HCT116 (cell line): Measurements from ENCODE around the gene CHSY1. TPM values are rescaled to one million over a fixed set of nuclear protein-coding genes. Genes with fewer than 3 reads are reported as not detected.

ENCODE experiments used
- ATAC-seq: fragments of 200-7000 bp; cut with Tn5 transposase; 2 replicates; pipeline ENCODE4 v1.9.1; 2020; ENCODE audit warnings: mild to moderate bottlenecking, moderate library complexity
- BruUV-seq: library from RNA; stranded (reverse); fragments of 400-500 nt; replicated peaks from 2 replicates; lab custom pipeline; 2021; lab: Mats Ljungman, UMichigan
- CTCF ChIA-PET: fragments of 300-600 bp; sonication (Branson Sonifier 250); formaldehyde crosslinking; loops from one replicate; lab custom pipeline; 2021; ENCODE audit warnings: antibody characterized with exemption; lab: Charles Lee
- POLR2A ChIA-PET: fragments of 300-600, 350-600 bp; sonication (Branson Sonifier 250); formaldehyde crosslinking; loops from one replicate; lab custom pipeline; 2021; ENCODE audit warnings: antibody characterized with exemption; lab: Charles Lee
- RAD21 ChIA-PET, 2 experiments: fragments of 300-600 bp; sonication (Branson Sonifier 250); formaldehyde crosslinking; loops; one replicate each; lab custom pipeline; 2023; ENCODE audit warnings: low total read pairs in 2 of 2; ENCODE audit not compliant: uncharacterized antibody in 2 of 2, unreplicated experiment in 2 of 2, low non-redundant PET in 1 of 2; lab: Charles Lee
- DNase-seq: peaks from one replicate; pipeline ENCODE4 v3.0.0-alpha.2; 2010; ENCODE audit warnings: low read depth, low spot score
- H2AFZ ChIP-seq: fragments of 200-600 bp; shearing (Covaris generic), sonication (generic); 2 replicates; pipeline ENCODE4 v1.6.1; 2017; ENCODE audit warnings: low read depth, mixed run types, mixed read lengths, antibody characterized with exemption, low read length; ENCODE audit not compliant: poor library complexity, severe bottlenecking
- H3K27ac ChIP-seq: 2 replicates; pipeline ENCODE4 v1.5.1; 2012; ENCODE audit warnings: low read depth, low read length
- H3K27me3 ChIP-seq: fragments of 200-600 bp; sonication (generic); 2 replicates; pipeline ENCODE4 v1.6.1; 2016; ENCODE audit warnings: mixed run types, low read length, mixed read lengths; ENCODE audit not compliant: insufficient read depth
- H3K36me3 ChIP-seq, 2 experiments: fragments of 200-500 bp in 1 of 2; fragments of 200-600 bp in 1 of 2; sonication (Bioruptor generic) in 1 of 2; sonication (generic) in 1 of 2; 2 replicates each; pipeline versions ENCODE4 v1.5.1 to v1.6.1; 2014 to 2016; ENCODE audit warnings: low read length in 2 of 2, inconsistent platforms in 1 of 2, mixed read lengths in 1 of 2, mixed run types in 1 of 2; ENCODE audit not compliant: insufficient read depth in 2 of 2, control insufficient read depth in 1 of 2
- H3K4me1 ChIP-seq, 2 experiments: fragments of 200-600 bp in 1 of 2; sonication (generic) in 1 of 2; 2 replicates each; pipeline versions ENCODE4 v1.5.1 to v1.6.1; 2012 to 2017; ENCODE audit warnings: low read length in 2 of 2, inconsistent platforms in 1 of 2, mild to moderate bottlenecking in 1 of 2, mixed read lengths in 1 of 2, mixed run types in 1 of 2, moderate library complexity in 1 of 2; ENCODE audit not compliant: insufficient read depth in 2 of 2, control insufficient read depth in 1 of 2
- H3K4me2 ChIP-seq: fragments of 200-600 bp; sonication (generic); 2 replicates; pipeline ENCODE4 v1.6.1; 2017; ENCODE audit warnings: mixed run types, low read length, mixed read lengths
- H3K4me3 ChIP-seq, 2 experiments: fragments of 200-600 bp in 1 of 2; sonication (generic) in 1 of 2; replicated peaks in 1 of 2; 2 replicates each; pipeline ENCODE4 v1.5.1; 2011 to 2016; ENCODE audit warnings: low read length in 2 of 2, control low read depth in 1 of 2, low read depth in 1 of 2, mild to moderate bottlenecking in 1 of 2, mixed read lengths in 1 of 2, mixed run types in 1 of 2
- H3K79me2 ChIP-seq: fragments of 200-600 bp; sonication (generic); 2 replicates; pipeline ENCODE4 v1.6.1; 2017; ENCODE audit warnings: mild to moderate bottlenecking, mixed run types, low read length, moderate library complexity, mixed read lengths; ENCODE audit not compliant: insufficient read depth
- H3K9ac ChIP-seq: fragments of 200-600 bp; sonication (generic); 2 replicates; pipeline ENCODE4 v1.6.1; 2016; ENCODE audit warnings: low read length, mixed read lengths
- H3K9me2 ChIP-seq: fragments of 200-600 bp; sonication (generic), shearing (Covaris generic); 2 replicates; pipeline ENCODE4 v1.6.1; 2017; ENCODE audit warnings: mixed run types, mild to moderate bottlenecking, moderate library complexity; ENCODE audit not compliant: insufficient read depth
- H3K9me3 ChIP-seq, 2 experiments: fragments of 200-500 bp in 1 of 2; fragments of 200-600 bp in 1 of 2; sonication (Bioruptor generic) in 1 of 2; sonication (generic) in 1 of 2; 2 replicates each; pipeline ENCODE4 v1.6.1; 2014 to 2017; ENCODE audit warnings: low read length in 2 of 2, mixed read lengths in 2 of 2, inconsistent platforms in 1 of 2, low read depth in 1 of 2, mild to moderate bottlenecking in 1 of 2, mixed run types in 1 of 2, moderate library complexity in 1 of 2; ENCODE audit not compliant: control insufficient read depth in 1 of 2, insufficient read depth in 1 of 2
- H4K20me1 ChIP-seq: fragments of 200-600 bp; sonication (generic), shearing (Covaris generic); 2 replicates; pipeline ENCODE4 v1.6.1; 2017; ENCODE audit warnings: mixed run types, mild to moderate bottlenecking, moderate library complexity; ENCODE audit not compliant: insufficient read depth
- EGR1 ChIP-seq: IDR thresholded peaks from 2 replicates; pipeline ENCODE4 v1.6.1; 2012; ENCODE audit warnings: low read depth
- MAX ChIP-seq: IDR thresholded peaks from 2 replicates; pipeline ENCODE4 v1.6.1; 2012
- REST ChIP-seq: IDR thresholded peaks from 2 replicates; pipeline ENCODE4 v1.6.1; 2012; ENCODE audit warnings: low read depth
- TCF7L2 ChIP-seq: IDR thresholded peaks from 2 replicates; pipeline ENCODE4 v1.7.0; 2011; ENCODE audit warnings: borderline replicate concordance, inconsistent platforms; ENCODE audit not compliant: insufficient read depth, insufficient read length; ENCODE audit errors: extremely low read depth
- ZBTB33 ChIP-seq: IDR thresholded peaks from 2 replicates; pipeline ENCODE4 v1.6.1; 2011; ENCODE audit warnings: mild to moderate bottlenecking, low read length, moderate library complexity; ENCODE audit not compliant: insufficient replicate concordance; ENCODE audit errors: extremely low read depth
- intact Hi-C: fragments of 100-400 bp; cut with micrococcal nuclease; formaldehyde crosslinking; loops from 2 replicates; pipeline ENCODE4 v1.10.0; 2022
- total RNA-seq: library from RNA; stranded (reverse); gene quantifications from one replicate; pipeline ENCODE4 v1.2.1, GENCODE V29; 2021; ENCODE audit not compliant: unreplicated experiment
- TF ChIP-seq, protein P1 (sequence below): IDR thresholded peaks from 2 replicates; pipeline ENCODE4 v1.6.1; 2012

Gene CHSY1
- total RNA-seq, 1 experiment from 2014 or later = 25.4 TPM

GRCh38 chr15:101157721-101158120 lies 94.1 kb downstream of the CHSY1 start:
- no peaks in the 10 kb centered on the region for H3K9me3 ChIP-seq
- H2AFZ ChIP-seq = no peak overlapping the region
- H3K27ac ChIP-seq = no peak overlapping the region
- H3K9ac ChIP-seq = no peak overlapping the region
- no peaks in the 10 kb centered on the region for H4K20me1 ChIP-seq
- POLR2A ChIA-PET = no interaction called here
- no peaks in the 10 kb centered on the region for H3K4me1 ChIP-seq
- intact Hi-C loops = no loop called here
- CTCF ChIA-PET = no interaction called here
- H3K79me2 ChIP-seq = no peaks in the 10 kb centered on the region
- RAD21 ChIA-PET = no interaction called here
- no TSS peak for BruUV-seq
- H3K36me3 ChIP-seq = no peaks in the 10 kb centered on the region
- no peak overlapping the region for H3K4me2 ChIP-seq
- DNase-seq (no peak), ATAC-seq (no peak)
- no peak overlapping the region for H3K4me3 ChIP-seq
- no peaks in the 10 kb centered on the region for H3K9me2 ChIP-seq
- H3K27me3 ChIP-seq = no peaks in the 10 kb centered on the region
- TF ChIP-seq MAX = no peak
- TF ChIP-seq REST = no peak
- TF ChIP-seq, protein P1, sequence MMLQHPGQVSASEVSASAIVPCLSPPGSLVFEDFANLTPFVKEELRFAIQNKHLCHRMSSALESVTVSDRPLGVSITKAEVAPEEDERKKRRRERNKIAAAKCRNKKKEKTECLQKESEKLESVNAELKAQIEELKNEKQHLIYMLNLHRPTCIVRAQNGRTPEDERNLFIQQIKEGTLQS = no peak
- TF ChIP-seq EGR1 = no peak
- TF ChIP-seq, all 23 proteins: peak for 0

DNA sequence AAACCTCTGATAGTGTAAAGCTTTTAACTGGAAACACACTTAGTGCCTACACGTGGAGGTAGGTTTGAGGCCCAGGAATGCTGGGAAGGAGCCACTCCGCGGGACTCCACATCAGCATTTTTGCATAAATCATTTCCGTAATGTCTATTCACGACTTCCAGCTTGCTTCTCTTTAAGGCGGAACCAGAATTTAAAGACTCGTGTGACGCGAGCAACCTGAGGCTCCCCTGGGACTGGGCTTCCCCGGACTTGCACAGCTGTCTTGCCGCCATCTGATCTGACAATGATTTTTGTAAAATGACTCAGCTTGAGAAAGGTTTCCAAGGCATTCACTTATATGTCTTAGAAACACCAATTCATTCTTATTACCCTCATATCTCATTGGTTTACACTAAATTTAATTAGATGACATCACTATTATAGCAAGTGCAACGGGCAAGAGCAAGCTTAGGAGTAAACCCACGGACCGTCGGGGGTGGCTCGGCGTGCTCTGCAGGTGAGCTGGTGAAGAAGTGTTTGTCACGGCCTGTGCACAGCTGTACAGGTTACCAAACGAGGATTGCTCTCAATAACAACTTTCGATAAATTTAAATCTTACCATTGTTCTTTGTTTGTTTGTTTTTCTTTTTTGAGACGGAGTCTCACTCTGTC lies 95.2 kb downstream of the CHSY1 start:
- CTCF ChIA-PET = no interaction called here
- H3K9ac ChIP-seq = no peak overlapping the region
- RAD21 ChIA-PET = no interaction called here
- H2AFZ ChIP-seq = no peak overlapping the region
- ATAC-seq = no peak
- H4K20me1 ChIP-seq = no peaks in the 10 kb centered on the region
- POLR2A ChIA-PET = no interaction called here
- no peaks in the 10 kb centered on the region for H3K9me3 ChIP-seq
- no peak overlapping the region for H3K4me2 ChIP-seq
- intact Hi-C loops = no loop called here
- H3K4me3 ChIP-seq = no peak overlapping the region
- H3K27ac ChIP-seq = no peak overlapping the region
- H3K4me1 ChIP-seq = no peaks in the 10 kb centered on the region
- no peaks in the 10 kb centered on the region for H3K27me3 ChIP-seq
- no TSS peak for BruUV-seq
- H3K9me2 ChIP-seq = no peaks in the 10 kb centered on the region
- no peaks in the 10 kb centered on the region for H3K36me3 ChIP-seq
- DNase-seq = no peak
- H3K79me2 ChIP-seq = no peaks in the 10 kb centered on the region
- TF ChIP-seq ZBTB33 (no peak), TCF7L2 (no peak), REST (no peak)
